Esophagus (tissue), 2 donors: ENCODE measurements around the gene RBSN. TPM values are rescaled to one million over a fixed set of nuclear protein-coding genes. Genes with fewer than 3 reads are reported as not detected.

Source experiments
- H3K27ac ChIP-seq, 2 donors: one replicate each; pipeline ENCODE4 v1.5.1; 2013; ENCODE audit warnings: low read depth in 2 of 2, mild to moderate bottlenecking in 2 of 2, inconsistent platforms in 1 of 2, low read length in 1 of 2, moderate library complexity in 1 of 2
- H3K27me3 ChIP-seq, 2 donors: one replicate each; pipeline ENCODE4 v1.6.1; 2013; ENCODE audit warnings: low read length in 2 of 2, control low read depth in 1 of 2, mild to moderate bottlenecking in 1 of 2; ENCODE audit not compliant: insufficient read depth in 2 of 2, control insufficient read depth in 1 of 2
- H3K36me3 ChIP-seq, 2 donors: one replicate each; pipeline ENCODE4 v1.6.1; 2013; ENCODE audit warnings: low read length in 1 of 2; ENCODE audit not compliant: control insufficient read depth in 2 of 2, insufficient read depth in 2 of 2
- H3K4me1 ChIP-seq, 2 donors: one replicate each; pipeline ENCODE4 v1.6.1; 2013; ENCODE audit warnings: low read length in 1 of 2; ENCODE audit not compliant: control insufficient read depth in 2 of 2, insufficient read depth in 2 of 2
- H3K4me3 ChIP-seq, 2 donors: one replicate each; pipeline ENCODE4 v1.5.1; 2013; ENCODE audit warnings: low read length in 2 of 2, mild to moderate bottlenecking in 2 of 2, low read depth in 1 of 2, moderate library complexity in 1 of 2
- H3K9me3 ChIP-seq, 2 donors: one replicate each; pipeline ENCODE4 v1.6.1; 2013; ENCODE audit warnings: mild to moderate bottlenecking in 2 of 2, low read depth in 1 of 2, low read length in 1 of 2, moderate library complexity in 1 of 2; ENCODE audit not compliant: control insufficient read depth in 2 of 2, insufficient read depth in 1 of 2
- WGBS, 2 donors: extraction: QIAGEN DNeasy Blood & Tissue Kit; methylation state at CpG; one replicate each; pipeline ENCODE4 v1.1.7; 2013; 5-methylcytosine and 5-hydroxymethylcytosine counted together
- polyA plus RNA-seq, 2 donors: library from polyadenylated mRNA; stranded (reverse); fragments of 200-250 nt; gene quantifications; one replicate each; pipeline ENCODE4 v1.2.3, GENCODE V29; 2013
- donor health status: healthy with polysubstance abuse.
- donor health status: Bipolar disorder and iron deficiency.

RBSN gene
- polyA plus RNA-seq, 2 donors, result 4.7 to 5.7 TPM

DNA sequence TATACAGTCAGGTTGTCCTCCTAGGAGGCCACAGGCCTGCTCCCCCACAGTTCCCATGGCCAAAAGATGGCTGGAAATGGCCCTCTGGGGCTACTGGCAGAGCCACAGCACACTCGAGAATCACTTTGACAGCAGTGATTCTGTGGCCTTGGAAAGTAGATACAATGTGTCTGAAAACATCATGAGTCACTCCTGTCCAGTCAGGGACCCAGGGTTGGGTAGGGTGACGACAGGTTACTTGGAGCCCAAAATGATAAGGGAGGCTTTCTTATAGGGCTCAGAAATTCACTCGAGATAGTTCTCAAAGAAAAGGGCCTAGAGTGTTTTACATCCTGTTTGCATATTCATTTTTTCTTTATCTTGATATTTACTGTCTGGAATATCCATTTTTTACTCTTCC lies 58.1 kb downstream of the RBSN start:
- no peaks in the 10 kb centered on the region for H3K27me3 ChIP-seq
- H3K4me1 ChIP-seq, result no peaks in the 10 kb centered on the region
- no peak overlapping the region for H3K27ac ChIP-seq
- no peaks in the 10 kb centered on the region for H3K9me3 ChIP-seq
- no peak overlapping the region for H3K4me3 ChIP-seq
- WGBS, 2 donors, result 74 to 76% methylated on average over 3 of the region's 3 CpGs
- peaks cover 20 to 39% of the 10 kb centered on the region in 2 donors for H3K36me3 ChIP-seq

GRCh38 chr3:15038306-15038705 lies 60.6 kb downstream of the RBSN start:
- Histone ChIP-seq H3K27me3 (no peaks in the 10 kb centered on the region), H3K4me1 (no peaks in the 10 kb centered on the region), H3K4me3 (no peak overlapping the region), H3K9me3 (no peaks in the 10 kb centered on the region), H3K36me3 (peaks cover 23 to 24% of the 10 kb centered on the region in 2 donors), H3K27ac (no peak overlapping the region)
- WGBS, 2 donors, result 85 to 91% methylated on average over 6 of the region's 6 CpGs

GRCh38 chr3:15033103-15033502 lies 65.8 kb downstream of the RBSN start:
- no peaks in the 10 kb centered on the region for H3K27me3 ChIP-seq
- WGBS, 2 donors, result 91 to 96% methylated on average over 3 of the region's 3 CpGs
- H3K36me3 ChIP-seq, result peaks cover 11 to 35% of the 10 kb centered on the region in 2 donors
- no peak overlapping the region for H3K4me3 ChIP-seq
- no peaks in the 10 kb centered on the region for H3K4me1 ChIP-seq
- H3K27ac ChIP-seq, result no peak overlapping the region
- no peaks in the 10 kb centered on the region for H3K9me3 ChIP-seq

- Histone ChIP-seq H3K27ac (no peak overlapping the region), H3K36me3 (peaks cover 8 to 35% of the 10 kb centered on the region in 2 donors), H3K9me3 (no peaks in the 10 kb centered on the region), H3K27me3 (no peaks in the 10 kb centered on the region), H3K4me3 (no peak overlapping the region), H3K4me1 (no peaks in the 10 kb centered on the region)
- WGBS, 2 donors, result 77 to 83% methylated on average over 2 of the region's 2 CpGs
These were observed 66.3 kb downstream of the RBSN start for GRCh38 chr3:15032650-15033049.

DNA sequence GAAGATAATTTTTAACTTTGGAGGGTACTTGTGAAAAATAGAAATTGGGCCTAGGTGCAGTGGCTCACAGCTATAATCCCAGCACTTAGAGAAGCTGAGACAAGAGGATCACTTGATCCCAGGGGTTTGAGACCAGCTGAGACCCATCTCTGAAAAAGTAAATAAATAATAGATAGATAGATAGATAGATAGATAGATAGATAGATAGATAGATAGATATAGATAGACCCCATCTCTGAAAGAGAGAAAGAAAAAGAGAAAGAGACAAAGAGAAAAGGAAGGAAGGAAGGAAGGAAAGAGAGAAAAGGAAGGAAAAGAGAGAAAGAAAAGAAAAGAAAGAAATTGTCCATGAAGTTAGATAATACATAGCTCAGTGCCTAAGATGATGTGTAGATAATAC lies 69.3 kb downstream of the RBSN start:
- peaks cover 10 to 32% of the 10 kb centered on the region in 2 donors for H3K36me3 ChIP-seq
- no peaks in the 10 kb centered on the region for H3K4me1 ChIP-seq
- no peaks in the 10 kb centered on the region for H3K9me3 ChIP-seq
- H3K27ac ChIP-seq, result no peak overlapping the region
- no peak overlapping the region for H3K4me3 ChIP-seq
- no peaks in the 10 kb centered on the region for H3K27me3 ChIP-seq

GRCh38 chr3:15023719-15024118 lies 75.2 kb downstream of the RBSN start:
- H3K36me3 ChIP-seq, result peaks cover 11 to 31% of the 10 kb centered on the region in 2 donors
- H3K27ac ChIP-seq, result no peak overlapping the region
- WGBS, 2 donors, result 89 to 98% methylated on average over 2 of the region's 2 CpGs
- no peaks in the 10 kb centered on the region for H3K4me1 ChIP-seq
- H3K4me3 ChIP-seq, result no peak overlapping the region
- no peaks in the 10 kb centered on the region for H3K27me3 ChIP-seq
- H3K9me3 ChIP-seq, result no peaks in the 10 kb centered on the region

DNA sequence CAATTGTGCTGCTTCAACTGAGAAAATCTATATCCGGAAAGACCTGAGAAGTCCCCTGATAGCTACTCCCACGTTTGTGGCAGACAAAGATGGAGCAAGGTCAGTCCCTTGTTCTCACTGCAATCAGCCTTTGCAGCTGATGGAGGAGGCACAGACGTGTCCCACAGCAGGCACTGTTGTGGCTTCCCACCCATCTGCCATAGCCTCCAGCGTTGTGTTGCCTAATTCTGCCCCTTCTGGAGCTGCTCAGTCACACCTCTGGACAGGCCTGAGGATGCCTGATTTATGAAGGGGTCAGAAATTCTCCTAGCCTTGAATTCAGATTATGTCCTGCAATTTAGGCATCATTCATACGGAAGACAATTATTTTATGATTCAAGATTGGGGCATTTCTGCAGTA lies 75.7 kb downstream of the RBSN start:
- no peak overlapping the region for H3K4me3 ChIP-seq
- peaks cover 6 to 27% of the 10 kb centered on the region in 2 donors for H3K36me3 ChIP-seq
- H3K4me1 ChIP-seq, result no peaks in the 10 kb centered on the region
- H3K27me3 ChIP-seq, result no peaks in the 10 kb centered on the region
- H3K9me3 ChIP-seq, result no peaks in the 10 kb centered on the region
- WGBS, 2 donors, result 71 to 72% methylated on average over 5 of the region's 5 CpGs
- H3K27ac ChIP-seq, result no peak overlapping the region

Other genes starting within 250 kb of the RBSN start
- 1 to 10 TPM; 5.0 to 6.1 TPM for gene NR2C2, start 151.6 kb downstream of the RBSN start, polyA plus RNA-seq
- 10 to 100 TPM; 41.3 to 43.4 TPM for gene MRPS25, start 33.8 kb downstream of the RBSN start, polyA plus RNA-seq
- 10 to 100 TPM; 11.2 to 11.9 TPM for gene CAPN7, start 107.1 kb upstream of the RBSN start, polyA plus RNA-seq
- gene SH3BP5, start 233.4 kb upstream of the RBSN start, polyA plus RNA-seq, result 10 to 100 TPM in 1 of 2 donors, 1 to 10 TPM in 1; 8.6 to 13.6 TPM